Kidney (tissue), 14 donors: ENCODE measurements around the gene DIPK1A. TPM values are rescaled to one million over a fixed set of nuclear protein-coding genes. Genes with fewer than 3 reads are reported as not detected.
A peak's percentile ranks its signal among the peaks of the same experiment; 100 is the strongest.

ENCODE experiments used
- DNase-seq, 5 donors: peaks; one replicate each; pipeline ENCODE4 v3.0.0-alpha.2; 2013 to 2020
- FAIRE-seq: peaks from 2 replicates; lab custom pipeline; 2012; peaks lifted over from hg19 to GRCh38; lab: Jason Lieb, UNC
- H3K27ac ChIP-seq, 2 donors: one replicate each; pipeline ENCODE4 v1.7.0; 2013; ENCODE audit warnings: low read depth in 2 of 2, low read length in 2 of 2, inconsistent platforms in 1 of 2
- H3K27me3 ChIP-seq: one replicate; pipeline ENCODE4 v1.7.1; 2013; ENCODE audit warnings: low read length, inconsistent platforms; ENCODE audit not compliant: control insufficient read depth, insufficient read depth
- H3K36me3 ChIP-seq, 3 donors: one replicate each; pipeline versions ENCODE4 v1.7.0 to v1.7.1; 2013; ENCODE audit warnings: low read length in 3 of 3, control low read depth in 1 of 3, inconsistent platforms in 1 of 3; ENCODE audit not compliant: insufficient read depth in 3 of 3, control insufficient read depth in 2 of 3
- H3K4me1 ChIP-seq, 3 donors: one replicate each; pipeline versions ENCODE4 v1.7.0 to v1.7.1; 2013; ENCODE audit warnings: low read length in 3 of 3, inconsistent platforms in 1 of 3, low read depth in 1 of 3; ENCODE audit not compliant: control insufficient read depth in 2 of 3, insufficient read depth in 2 of 3
- H3K4me3 ChIP-seq, 3 donors: one replicate each; pipeline versions ENCODE4 v1.7.0 to v1.8.1; 2013; ENCODE audit warnings: low read length in 3 of 3, control low read depth in 1 of 3, inconsistent platforms in 1 of 3
- H3K9ac ChIP-seq, 3 donors: one replicate each; pipeline versions ENCODE4 v1.7.0 to v1.7.1; 2013; ENCODE audit warnings: low read length in 3 of 3, control low read depth in 1 of 3, inconsistent platforms in 1 of 3
- H3K9me3 ChIP-seq, 3 donors: one replicate each; pipeline versions ENCODE4 v1.7.0 to v1.7.1; 2013; ENCODE audit warnings: low read length in 3 of 3, control low read depth in 1 of 3, inconsistent platforms in 1 of 3; ENCODE audit not compliant: control insufficient read depth in 2 of 3, insufficient read depth in 1 of 3
- CTCF ChIP-seq: IDR thresholded peaks from 3 replicates; pipeline ENCODE4 v1.5.1; 2012; ENCODE audit warnings: mild to moderate bottlenecking, moderate library complexity, borderline replicate concordance; ENCODE audit not compliant: insufficient read depth; ENCODE audit errors: extremely low read depth
- intact Hi-C: fragments of 100-400 bp; cut with DNase I; formaldehyde crosslinking; loops from one replicate; pipeline ENCODE4 v1.11.1; 2022
- polyA plus RNA-seq: library from polyadenylated mRNA; stranded (reverse); fragments of 350-450 nt; fragmentation: Illumina TruSeq; extraction: RNeasy Lipid Tissue Mini Kit (QIAGEN cat#74804); gene quantifications from one replicate; pipeline ENCODE4 v1.2.3, GENCODE V29; 2014; ENCODE audit warnings: low read depth, low replicate concordance; ENCODE audit not compliant: insufficient read depth
- total RNA-seq: library from RNA; stranded (reverse); fragmentation: NEBNext Ultra II Directional; extraction: Animal tissue kit (Norgen Biotek cat#: 25700); gene quantifications from one replicate; pipeline ENCODE4 v1.2.1, GENCODE V29; 2021
- donor health status: control.
- donor health status: control.
- donor health status: control.
- donor health status: control.
- donor health status: control.
- donor health status: DM: yes; HTN: yes; CAD: no.
- donor health status: Normal renal cell carcinoma (clear cell type).

Gene DIPK1A
- total and polyA plus RNA-seq, 2 donors from 2014 or later, result 4.0 to 6.1 TPM

- TF ChIP-seq CTCF, result peak; percentile 91
- peaks cover 0 to 7% (median 6%) of the 10 kb centered on the region in 3 donors for H3K4me1 ChIP-seq
- peak; percentile 97 to 99 (median 99) for DNase-seq
Measured at GRCh38 chr1:92831762-92832536, 129.3 kb downstream of the DIPK1A start, which contains the start of gene RPL5. Gene RPL5, plus strand, starts transcription at chr1:92832040. Its CDS starts 75 bp downstream, at chr1:92832115.

GRCh38 chr1:92831368-92831761 is 129.9 kb downstream of the DIPK1A start:
- H3K36me3 ChIP-seq, result peaks cover 0 to 18% (median 13%) of the 10 kb centered on the region in 3 donors
- intact Hi-C loops, result no loop called here
- peak overlapping the region; percentile 94 to 99 (median 99) for H3K4me3 ChIP-seq
- FAIRE-seq (no peak), DNase-seq (peak in 1 of 5 donors; percentile 56)
- peaks cover 0 to 7% (median 6%) of the 10 kb centered on the region in 3 donors for H3K4me1 ChIP-seq
- no peaks in the 10 kb centered on the region for H3K27me3 ChIP-seq
- peak overlapping the region in 1 of 3 donors; percentile 4 for H3K9ac ChIP-seq
- no peaks in the 10 kb centered on the region for H3K9me3 ChIP-seq
- H3K27ac ChIP-seq, result no peak overlapping the region
- TF ChIP-seq CTCF, result no peak

More at GRCh38 chr1:92831762-92832536, 129.3 kb downstream of the DIPK1A start, which contains the start of gene RPL5:
- peaks cover 0 to 23% (median 18%) of the 10 kb centered on the region in 3 donors for H3K36me3 ChIP-seq
- H3K27ac ChIP-seq, result peak within 1 kb of the TSS; percentile 92 to 95
- H3K4me3 ChIP-seq, result peak within 1 kb of the TSS; percentile 94 to 99 (median 99)
- intact Hi-C loops, result no loop called here
- FAIRE-seq, result no peak
- no peaks in the 10 kb centered on the region for H3K9me3 ChIP-seq
- H3K27me3 ChIP-seq, result no peaks in the 10 kb centered on the region
- peak within 1 kb of the TSS; percentile 98 to 99 (median 99) for H3K9ac ChIP-seq

- no peaks in the 10 kb centered on the region for H3K36me3 ChIP-seq
- H3K27ac ChIP-seq, result no peak overlapping the region
- no peak for DNase-seq
- no peaks in the 10 kb centered on the region for H3K9me3 ChIP-seq
- no peaks in the 10 kb centered on the region for H3K27me3 ChIP-seq
- H3K9ac ChIP-seq, result no peak overlapping the region
- no peak for TF ChIP-seq CTCF
- intact Hi-C loops, result no loop called here
- no peak overlapping the region for H3K4me3 ChIP-seq
- no peak for FAIRE-seq
- H3K4me1 ChIP-seq, result no peaks in the 10 kb centered on the region
Measured at GRCh38 chr1:92826792-92827191, 134.5 kb downstream of the DIPK1A start.
